GM12878 (cell line): ENCODE results near the gene HAPLN2. TPM values are rescaled to one million over a fixed set of nuclear protein-coding genes. Genes with fewer than 3 reads are reported as not detected.

Experiments
- ATF2 ChIP-seq: IDR thresholded peaks from 2 replicates; pipeline ENCODE4 v1.6.1; 2012; ENCODE audit warnings: low read length, inconsistent platforms
- ATF7 ChIP-seq: fragments of 450-650 bp; IDR thresholded peaks from 2 replicates; pipeline ENCODE4 v1.6.1; 2016; ENCODE audit warnings: low read depth, mild to moderate bottlenecking
- BMI1 ChIP-seq: fragments of 450-650 bp; IDR thresholded peaks from 2 replicates; pipeline ENCODE4 v1.6.1; 2016; ENCODE audit warnings: mild to moderate bottlenecking, moderate library complexity, borderline replicate concordance
- DPF2 ChIP-seq: fragments of 450-650 bp; IDR thresholded peaks from 2 replicates; pipeline ENCODE4 v1.6.1; 2017; ENCODE audit warnings: mild to moderate bottlenecking
- NBN ChIP-seq: fragments of 450-650 bp; IDR thresholded peaks from 2 replicates; pipeline ENCODE4 v1.6.1; 2016
- NRF1 ChIP-seq: conservative IDR thresholded peaks from 2 replicates; pipeline ENCODE4 v1.6.1; 2011; ENCODE audit warnings: mild to moderate bottlenecking, low read depth, low read length, improper control_type of control experiment
- PML ChIP-seq: IDR thresholded peaks from 2 replicates; pipeline ENCODE4 v1.6.1; 2012; ENCODE audit warnings: low read length, inconsistent platforms
- RBBP5 ChIP-seq: fragments of 200-600 bp; sonication (generic); conservative IDR thresholded peaks from 2 replicates; pipeline ENCODE4 v1.6.1; 2016
- REST ChIP-seq: IDR thresholded peaks from 2 replicates; pipeline ENCODE4 v1.6.1; 2012; ENCODE audit warnings: mild to moderate bottlenecking, low read depth, low read length
- SKIL ChIP-seq: fragments of 450-650 bp; IDR thresholded peaks from 2 replicates; pipeline ENCODE4 v1.6.1; 2017; ENCODE audit warnings: mild to moderate bottlenecking, low read depth, inconsistent platforms; ENCODE audit not compliant: poor library complexity, severe bottlenecking
- STAT3 ChIP-seq: IDR thresholded peaks from 2 replicates; pipeline ENCODE4 v1.6.1; 2011; ENCODE audit warnings: low read depth, low read length, improper control_type of control experiment
- YY1 ChIP-seq: IDR thresholded peaks from 2 replicates; pipeline ENCODE4 v1.6.1; 2011; ENCODE audit warnings: low read depth, mild to moderate bottlenecking, low read length
- ZZZ3 ChIP-seq: IDR thresholded peaks from 2 replicates; pipeline ENCODE4 v1.6.1; 2011; ENCODE audit warnings: low read depth; ENCODE audit not compliant: control insufficient read depth, insufficient read length
- polyA plus RNA-seq, 11 experiments: library from polyadenylated mRNA; depleted of rRNA in 4 of 11; unstranded in 6 of 11; stranded (reverse) in 5 of 11; fragments of >200 nt; fragmentation: Nextera tagmentation in 4 of 11; fragmentation: Illumina TruSeq in 1 of 11; extraction: Ambion mirVana in 4 of 11; extraction: Trizol in 1 of 11; gene quantifications; 1 replicate in 1 of 11; 2 replicates in 10 of 11; pipeline versions ENCODE4 v1.2.1 to v1.2.3, GENCODE V29; 2011 to 2016; ENCODE audit warnings: inconsistent platforms in 2 of 11, missing spikeins in 2 of 11, low read depth in 1 of 11
- total RNA-seq, 4 experiments: library from RNA; depleted of rRNA in 3 of 4; stranded (reverse); fragments of >200 nt in 3 of 4; fragmentation: Illumina TruSeq in 1 of 4; extraction: Trizol in 1 of 4; gene quantifications; 2 replicates each; pipeline versions ENCODE4 v1.2.1 to v1.2.3, GENCODE V29; 2013 to 2021

HAPLN2 gene
- total and polyA plus RNA-seq, 10 of the 15 experiments (the other 5 are each of a cell fraction or from before 2014, with no cell fraction given): 0.15 to 0.24 TPM; not detected in 8

GRCh38 chr1:156669794-156670193, 50.6 kb downstream of the HAPLN2 start (continued):
- TF ChIP-seq SKIL (no peak), DPF2 (no peak), REST (no peak), ATF2 (no peak), STAT3 (no peak), ZZZ3 (no peak), YY1 (no peak), BMI1 (no peak), RBBP5 (no peak), NRF1 (no peak), NBN (no peak), ATF7 (no peak), PML (no peak)
- TF ChIP-seq, all 136 proteins: peak for 0
